HEK293 (cell line): Measurements from ENCODE around the gene AKAP6.

Source experiments
- CTCF ChIA-PET: fragments of 350-600 bp; formaldehyde crosslinking; extraction: SDS; loops from one replicate; lab custom pipeline; 2021; ENCODE audit warnings: antibody characterized with exemption; lab: Yijun Ruan, JAX
- POLR2A ChIA-PET: fragments of 300-600 bp; formaldehyde crosslinking; extraction: SDS; loops from one replicate; lab custom pipeline; 2020; ENCODE audit warnings: antibody characterized with exemption, inconsistent platforms; lab: Yijun Ruan, JAX
- H3K27ac ChIP-seq: fragments of 200-500 bp; sonication (Bioruptor generic); 2 replicates; pipeline ENCODE4 v1.5.1; 2014; ENCODE audit warnings: low read depth, low read length, control low read depth, inconsistent platforms; ENCODE audit errors: extremely low read depth
- H3K36me3 ChIP-seq, 2 experiments: fragments of 200-500 bp in 1 of 2; sonication (Bioruptor generic) in 1 of 2; 1 replicate in 1 of 2; 2 replicates in 1 of 2; pipeline ENCODE4 v1.5.1; 2014 to 2017; ENCODE audit warnings: inconsistent platforms in 2 of 2, low read length in 2 of 2; ENCODE audit not compliant: control insufficient read depth in 2 of 2, insufficient read depth in 1 of 2
- H3K4me1 ChIP-seq: fragments of 200-500 bp; sonication (Bioruptor generic); 2 replicates; pipeline ENCODE4 v1.5.1; 2014; ENCODE audit warnings: mild to moderate bottlenecking, low read length, inconsistent platforms; ENCODE audit not compliant: control insufficient read depth, insufficient read depth
- H3K4me3 ChIP-seq: 2 replicates; pipeline ENCODE4 v1.5.1; 2011; ENCODE audit warnings: low read depth, mild to moderate bottlenecking, control low read depth, low read length, moderate library complexity
- H3K9me3 ChIP-seq: fragments of 200-500 bp; sonication (Bioruptor generic); 2 replicates; pipeline ENCODE4 v1.5.1; 2014; ENCODE audit warnings: low read depth, low read length, inconsistent platforms; ENCODE audit not compliant: control insufficient read depth, insufficient read depth
- GLI2 ChIP-seq: fragments of 450-650 bp; formaldehyde crosslinking; IDR thresholded peaks from 2 replicates; pipeline ENCODE4; 2017; ENCODE audit warnings: missing biosample characterization, missing genetic modification characterization, low read depth, borderline replicate concordance
- KLF8 ChIP-seq: fragments of 450-650 bp; formaldehyde crosslinking; IDR thresholded peaks from 2 replicates; pipeline ENCODE4 v1.5.1; 2016; ENCODE audit warnings: missing biosample characterization, missing genetic modification characterization
- OSR2 ChIP-seq: fragments of 450-650 bp; formaldehyde crosslinking; IDR thresholded peaks from 2 replicates; pipeline ENCODE4 v1.5.1; 2016; ENCODE audit warnings: missing biosample characterization, missing genetic modification characterization
- OVOL3 ChIP-seq: fragments of 450-650 bp; formaldehyde crosslinking; IDR thresholded peaks from 2 replicates; pipeline ENCODE4 v1.5.1; 2016; ENCODE audit warnings: missing biosample characterization, missing genetic modification characterization
- PRDM1 ChIP-seq: fragments of 450-650 bp; formaldehyde crosslinking; IDR thresholded peaks from 2 replicates; pipeline ENCODE4; 2016; ENCODE audit warnings: missing biosample characterization, missing genetic modification characterization
- REPIN1 ChIP-seq: fragments of 450-650 bp; formaldehyde crosslinking; IDR thresholded peaks from 2 replicates; pipeline ENCODE4 v1.5.1; 2017; ENCODE audit warnings: missing biosample characterization, missing genetic modification characterization, low read depth
- SCRT1 ChIP-seq: fragments of 450-650 bp; formaldehyde crosslinking; IDR thresholded peaks from 2 replicates; pipeline ENCODE4 v1.5.1; 2016; ENCODE audit warnings: missing biosample characterization, missing genetic modification characterization, borderline replicate concordance
- TRIM28 ChIP-seq: IDR thresholded peaks from 2 replicates; pipeline ENCODE4 v1.6.1; 2011; ENCODE audit warnings: low read length, control low read depth, borderline replicate concordance
- WT1 ChIP-seq: fragments of 450-650 bp; formaldehyde crosslinking; IDR thresholded peaks from 2 replicates; pipeline ENCODE4 v1.5.1; 2016; ENCODE audit warnings: missing biosample characterization, missing genetic modification characterization
- ZBTB6 ChIP-seq: fragments of 450-650 bp; formaldehyde crosslinking; IDR thresholded peaks from 2 replicates; pipeline ENCODE4 v1.5.1; 2017; ENCODE audit warnings: missing biosample characterization, missing genetic modification characterization
- ZFP37 ChIP-seq: fragments of 450-650 bp; formaldehyde crosslinking; IDR thresholded peaks from 2 replicates; pipeline ENCODE4 v1.5.1; 2016; ENCODE audit warnings: missing biosample characterization, missing genetic modification characterization
- ZFP41 ChIP-seq: fragments of 450-650 bp; formaldehyde crosslinking; IDR thresholded peaks from 2 replicates; pipeline ENCODE4 v1.5.1; 2016; ENCODE audit warnings: missing biosample characterization, missing genetic modification characterization, borderline replicate concordance
- ZNF16 ChIP-seq: fragments of 450-650 bp; formaldehyde crosslinking; IDR thresholded peaks from 2 replicates; pipeline ENCODE4 v1.5.1; 2016; ENCODE audit warnings: low read depth, missing biosample characterization, missing genetic modification characterization
- ZNF221 ChIP-seq: fragments of 450-650 bp; formaldehyde crosslinking; IDR thresholded peaks from 2 replicates; pipeline ENCODE4 v1.5.1; 2017; ENCODE audit warnings: missing biosample characterization, missing genetic modification characterization, borderline replicate concordance
- ZNF324 ChIP-seq: fragments of 450-650 bp; formaldehyde crosslinking; IDR thresholded peaks from 2 replicates; pipeline ENCODE4 v1.5.1; 2016; ENCODE audit warnings: missing biosample characterization, missing genetic modification characterization
- ZNF341 ChIP-seq: fragments of 450-650 bp; formaldehyde crosslinking; IDR thresholded peaks from 2 replicates; pipeline ENCODE4; 2016; ENCODE audit warnings: low read depth, missing biosample characterization, missing genetic modification characterization
- ZNF37A ChIP-seq: fragments of 450-650 bp; IDR thresholded peaks from 2 replicates; pipeline ENCODE4 v1.5.1; 2018; ENCODE audit warnings: missing biosample characterization, missing genetic modification characterization
- ZNF426 ChIP-seq: fragments of 450-650 bp; formaldehyde crosslinking; IDR thresholded peaks from 2 replicates; pipeline ENCODE4 v1.5.1; 2017; ENCODE audit warnings: missing biosample characterization, missing genetic modification characterization, mild to moderate bottlenecking, inconsistent platforms, moderate library complexity
- ZNF433 ChIP-seq: fragments of 450-650 bp; formaldehyde crosslinking; IDR thresholded peaks from 2 replicates; pipeline ENCODE4 v1.5.1; 2016; ENCODE audit warnings: missing biosample characterization, missing genetic modification characterization, low read depth
- ZNF488 ChIP-seq: fragments of 450-650 bp; formaldehyde crosslinking; IDR thresholded peaks from 2 replicates; pipeline ENCODE4 v1.5.1; 2016; ENCODE audit warnings: missing biosample characterization, missing genetic modification characterization
- ZNF529 ChIP-seq: fragments of 450-650 bp; formaldehyde crosslinking; IDR thresholded peaks from 2 replicates; pipeline ENCODE4 v1.5.1; 2017; ENCODE audit warnings: missing genetic modification characterization, missing biosample characterization; ENCODE audit not compliant: insufficient replicate concordance
- ZNF621 ChIP-seq: fragments of 450-650 bp; formaldehyde crosslinking; IDR thresholded peaks from 2 replicates; pipeline ENCODE4 v1.5.1; 2017; ENCODE audit warnings: missing biosample characterization, missing genetic modification characterization
- ZNF707 ChIP-seq: fragments of 450-650 bp; formaldehyde crosslinking; IDR thresholded peaks from 2 replicates; pipeline ENCODE4 v1.5.1; 2016; ENCODE audit warnings: missing biosample characterization, missing genetic modification characterization
- ZNF777 ChIP-seq: fragments of 450-650 bp; formaldehyde crosslinking; IDR thresholded peaks from 2 replicates; pipeline ENCODE4 v1.5.1; 2017; ENCODE audit warnings: missing biosample characterization, missing genetic modification characterization, borderline replicate concordance
- ZSCAN23 ChIP-seq: fragments of 450-650 bp; formaldehyde crosslinking; IDR thresholded peaks from 2 replicates; pipeline ENCODE4 v1.5.1; 2016; ENCODE audit warnings: missing biosample characterization, missing genetic modification characterization
- ZSCAN30 ChIP-seq: fragments of 450-650 bp; IDR thresholded peaks from 2 replicates; pipeline ENCODE4 v1.5.1; 2018; ENCODE audit warnings: missing biosample characterization, mild to moderate bottlenecking, missing genetic modification characterization, moderate library complexity
- TF ChIP-seq, protein P1 (sequence below): fragments of 450-650 bp; formaldehyde crosslinking; IDR thresholded peaks from 2 replicates; pipeline ENCODE4 v1.5.1; 2016; ENCODE audit warnings: missing biosample characterization, missing genetic modification characterization, low read depth

The AKAP6 gene

GRCh38 chr14:32534145-32534544, 205.0 kb downstream of the AKAP6 start (continued):
- TF ChIP-seq ZBTB6 (no peak), ZNF426 (tag by site-specific recombination) (no peak), ZNF621 (tag by site-specific recombination) (no peak)

- Histone ChIP-seq H3K4me1 (no peaks in the 10 kb centered on the region), H3K9me3 (no peaks in the 10 kb centered on the region), H3K4me3 (no peak overlapping the region), H3K36me3 (no peaks in the 10 kb centered on the region), H3K27ac (no peak overlapping the region)
- ChIA-PET CTCF (interaction anchor here (0.6 kb wide), 1 partner anchor 1024 kb away, joined by 3 read pairs; no protein-coding TSS in a partner anchor), POLR2A (no interaction called here)
- TF ChIP-seq ZNF707 (tag by site-specific recombination) (no peak), ZNF777 (tag by site-specific recombination) (no peak), KLF8 (no peak), ZNF37A (tag by site-specific recombination) (no peak), WT1 (tag by site-specific recombination) (no peak)
Observed at GRCh38 chr14:32536175-32536574, 207.1 kb downstream of the AKAP6 start.

GRCh38 chr14:32537166-32537565, 208.1 kb downstream of the AKAP6 start:
- Histone ChIP-seq H3K4me1 (no peaks in the 10 kb centered on the region), H3K9me3 (no peaks in the 10 kb centered on the region), H3K27ac (no peak overlapping the region), H3K36me3 (no peaks in the 10 kb centered on the region), H3K4me3 (no peak overlapping the region)
- ChIA-PET POLR2A (no interaction called here), CTCF (interaction anchor here (0.6 kb wide), 1 partner anchor 249 kb away, joined by 3 read pairs; no protein-coding TSS in a partner anchor)
- TF ChIP-seq PRDM1 (tag by site-specific recombination) (no peak), ZNF433 (tag by site-specific recombination) (no peak), SCRT1 (no peak), ZSCAN23 (tag by site-specific recombination) (no peak), TRIM28 (no peak)

DNA sequence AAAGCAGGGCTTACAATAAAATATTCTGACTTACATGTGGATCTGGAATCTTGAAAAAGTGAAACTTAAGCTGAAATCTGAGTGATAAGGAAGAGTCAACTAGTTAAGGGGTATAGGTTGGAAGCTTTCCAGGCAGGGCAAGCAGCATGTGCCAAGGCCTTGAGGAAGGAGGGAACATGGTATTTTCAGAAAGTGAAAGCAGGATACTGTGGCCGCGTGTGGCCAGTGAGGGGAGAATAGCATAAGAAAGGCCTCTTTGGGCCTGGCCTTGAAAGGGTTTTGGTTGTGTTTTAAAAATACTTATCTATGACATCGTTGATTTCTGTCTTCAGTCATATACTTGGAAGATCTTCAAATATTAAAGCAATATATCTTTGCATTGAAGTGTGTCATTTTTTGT, 213.4 kb downstream of the AKAP6 start:
- H3K4me1 ChIP-seq = no peaks in the 10 kb centered on the region
- no peak overlapping the region for H3K27ac ChIP-seq
- no peak for TF ChIP-seq GLI2
- TF ChIP-seq, protein P1, sequence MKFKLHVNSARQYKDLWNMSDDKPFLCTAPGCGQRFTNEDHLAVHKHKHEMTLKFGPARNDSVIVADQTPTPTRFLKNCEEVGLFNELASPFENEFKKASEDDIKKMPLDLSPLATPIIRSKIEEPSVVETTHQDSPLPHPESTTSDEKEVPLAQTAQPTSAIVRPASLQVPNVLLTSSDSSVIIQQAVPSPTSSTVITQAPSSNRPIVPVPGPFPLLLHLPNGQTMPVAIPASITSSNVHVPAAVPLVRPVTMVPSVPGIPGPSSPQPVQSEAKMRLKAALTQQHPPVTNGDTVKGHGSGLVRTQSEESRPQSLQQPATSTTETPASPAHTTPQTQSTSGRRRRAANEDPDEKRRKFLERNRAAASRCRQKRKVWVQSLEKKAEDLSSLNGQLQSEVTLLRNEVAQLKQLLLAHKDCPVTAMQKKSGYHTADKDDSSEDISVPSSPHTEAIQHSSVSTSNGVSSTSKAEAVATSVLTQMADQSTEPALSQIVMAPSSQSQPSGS (tag by site-specific recombination) = peak; percentile 64
- POLR2A ChIA-PET = no interaction called here
- no peaks in the 10 kb centered on the region for H3K36me3 ChIP-seq
- H3K4me3 ChIP-seq = no peak overlapping the region
- CTCF ChIA-PET = interaction anchor here (0.7 to 1.2 kb wide), 3 partner anchors 18 to 1250 kb away, joined by 3 read pairs; no protein-coding TSS in a partner anchor
- no peaks in the 10 kb centered on the region for H3K9me3 ChIP-seq

DNA sequence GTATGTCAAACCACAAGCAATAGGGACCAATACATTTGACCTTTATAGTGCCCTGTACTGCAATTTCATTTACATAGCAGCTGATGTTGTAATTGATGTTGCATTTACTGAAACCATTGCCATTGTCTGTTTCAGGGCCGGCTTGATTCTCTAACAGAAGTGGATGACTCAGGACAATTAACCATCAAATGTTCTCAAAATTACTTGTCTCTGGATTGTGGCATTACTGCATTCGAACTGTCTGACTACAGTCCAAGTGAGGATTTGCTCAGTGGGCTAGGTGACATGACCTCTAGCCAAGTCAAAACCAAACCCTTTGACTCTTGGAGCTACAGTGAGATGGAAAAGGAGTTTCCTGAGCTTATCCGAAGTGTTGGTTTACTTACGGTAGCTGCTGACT, 216.0 kb downstream of the AKAP6 start:
- no peak overlapping the region for H3K4me3 ChIP-seq
- H3K36me3 ChIP-seq = no peaks in the 10 kb centered on the region
- H3K4me1 ChIP-seq = no peaks in the 10 kb centered on the region
- no peak overlapping the region for H3K27ac ChIP-seq
- POLR2A ChIA-PET = no interaction called here
- CTCF ChIA-PET = interaction anchor here (1.4 kb wide), 1 partner anchor 15 kb away, joined by 3 read pairs; no protein-coding TSS in a partner anchor
- H3K9me3 ChIP-seq = no peaks in the 10 kb centered on the region
- TF ChIP-seq ZNF341 (tag by site-specific recombination) (no peak), ZNF488 (tag by site-specific recombination) (no peak), ZSCAN30 (no peak), REPIN1 (tag by site-specific recombination) (no peak), OSR2 (tag by site-specific recombination) (no peak), ZNF529 (tag by site-specific recombination) (no peak), ZNF324 (tag by site-specific recombination) (no peak), OVOL3 (tag by site-specific recombination) (no peak), ZNF16 (no peak), ZFP37 (no peak), ZFP41 (tag by site-specific recombination) (no peak), ZNF221 (no peak)
